A549 (cell line): Measurements from ENCODE around the gene CC2D2B.

Source experiments
- BHLHE40 ChIP-seq: IDR thresholded peaks from 2 replicates; pipeline ENCODE4 v1.6.1; 2012; ENCODE audit warnings: low read depth, low read length, inconsistent platforms
- CTCF ChIP-seq: fragments of >200 bp; sonication (Bioruptor Twin); formaldehyde crosslinking; IDR thresholded peaks from 3 replicates; pipeline ENCODE4 v1.5.1; 2016
- E2F6 ChIP-seq: IDR thresholded peaks from 2 replicates; pipeline ENCODE4 v1.6.1; 2012; ENCODE audit warnings: low read depth, borderline replicate concordance
- EHMT2 ChIP-seq: fragments of 200-600 bp; sonication (generic); IDR thresholded peaks from 2 replicates; pipeline ENCODE4 v1.6.1; 2016; ENCODE audit warnings: antibody characterized with exemption, low read depth, mild to moderate bottlenecking, moderate library complexity
- EP300 ChIP-seq, 2 experiments: fragments of >200 bp; sonication (Bioruptor Twin); formaldehyde crosslinking; IDR thresholded peaks; 2 replicates in 1 of 2; 3 replicates in 1 of 2; pipeline ENCODE4 v1.6.1; 2016 to 2017
- HMGXB4 ChIP-seq: fragments of 250-450 bp; sonication (Bioruptor Pico); IDR thresholded peaks from 2 replicates; pipeline ENCODE4 v1.5.0; 2021; ENCODE audit warnings: mild to moderate bottlenecking, moderate library complexity, borderline replicate concordance
- MAZ ChIP-seq: fragments of 150-350 bp; IDR thresholded peaks from 2 replicates; pipeline ENCODE4 v1.6.1; 2014; ENCODE audit warnings: antibody characterized with exemption, low read depth, low read length, borderline replicate concordance
- REST ChIP-seq: fragments of 200-600 bp; sonication (generic); IDR thresholded peaks from 2 replicates; pipeline ENCODE4 v1.6.1; 2016; ENCODE audit warnings: antibody characterized with exemption, mild to moderate bottlenecking, moderate library complexity
- RNF2 ChIP-seq: fragments of 200-600 bp; sonication (generic); IDR thresholded peaks from 2 replicates; pipeline ENCODE4 v1.6.1; 2016; ENCODE audit warnings: low read depth, mild to moderate bottlenecking, antibody characterized with exemption, moderate library complexity, borderline replicate concordance

DNA sequence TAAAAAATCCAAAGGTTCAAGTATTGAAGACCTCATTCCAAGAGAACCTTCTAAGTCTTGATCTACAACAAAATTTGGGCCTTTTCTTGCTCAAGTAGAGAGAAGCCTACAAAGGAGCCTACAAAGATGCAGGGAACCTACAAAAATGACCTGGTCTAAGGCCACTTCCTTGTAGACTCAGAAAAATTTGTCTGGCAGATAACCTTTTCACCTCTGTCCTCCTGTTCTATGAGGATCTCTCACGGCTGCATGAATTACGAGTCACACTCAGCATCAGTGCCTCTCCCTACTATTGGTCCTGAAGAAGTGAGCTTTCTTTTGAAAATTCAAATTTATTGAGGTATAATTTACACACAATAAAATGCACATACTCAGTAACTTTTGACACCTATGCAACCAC is 164.9 kb downstream of the CC2D2B start:
- TF ChIP-seq CTCF (no peak), HMGXB4 (CRISPR knock-in tag) (no peak), E2F6 (no peak), EP300 (IDR thresholded peaks at IDR 0.05) (no peak), EHMT2 (no peak), MAZ (no peak), BHLHE40 (no peak), RNF2 (no peak), REST (no peak)
